HepG2 (cell line): ENCODE measurements around the gene C2orf74. TPM values are rescaled to one million over a fixed set of nuclear protein-coding genes. Genes with fewer than 3 reads are reported as not detected.
A peak's percentile ranks its signal among the peaks of the same experiment; 100 is the strongest.
"Not testable (repeated sequence)": the region's sequence is repeated elsewhere in the genome, so short reads cannot be mapped to it uniquely, and the experiment has no call there.

Experiments
- ATAC-seq: fragments of 200-7000 bp; cut with Tn5 transposase; 3 replicates; pipeline ENCODE4 v1.9.1; 2020; ENCODE audit warnings: mild to moderate bottlenecking, moderate library complexity
- BruUV-seq: library from RNA; stranded (reverse); fragments of 400-500 nt; replicated peaks from 2 replicates; lab custom pipeline; 2021; lab: Mats Ljungman, UMichigan
- CTCF ChIA-PET: fragments of 300-600 bp; formaldehyde crosslinking; extraction: SDS; loops from one replicate; lab custom pipeline; 2021; ENCODE audit warnings: low total read pairs, inconsistent platforms, low intra/inter-chr PET ratio; lab: Yijun Ruan, JAX
- POLR2A ChIA-PET: fragments of 350-600 bp; sonication (Branson Sonifier 250); formaldehyde crosslinking; loops from one replicate; lab custom pipeline; 2020; ENCODE audit warnings: antibody characterized with exemption, inconsistent platforms; lab: Yijun Ruan, JAX
- DNase-seq: peaks from one replicate; pipeline ENCODE4 v3.0.0-alpha.2; 2015; ENCODE audit warnings: low spot score
- FAIRE-seq: peaks from 3 replicates; lab custom pipeline; 2011; peaks lifted over from hg19 to GRCh38; lab: Jason Lieb, UNC
- H2AFZ ChIP-seq: one replicate; pipeline ENCODE4 v1.6.1; 2011; ENCODE audit warnings: low read length, inconsistent platforms
- H3K27ac ChIP-seq: fragments of 300-600 bp; 3 replicates; pipeline ENCODE4 v1.8.0; 2011; ENCODE audit warnings: mixed run types, mild to moderate bottlenecking, mixed read lengths, low read length, inconsistent platforms; ENCODE audit not compliant: insufficient read depth; ENCODE audit errors: extremely low read length
- H3K27me3 ChIP-seq, 2 experiments: fragments of 200-600 bp in 1 of 2; 2 replicates in 1 of 2; 3 replicates in 1 of 2; pipeline versions ENCODE4 v1.6.0 to v1.8.0; 2011; ENCODE audit warnings: low read length in 2 of 2, mild to moderate bottlenecking in 2 of 2, moderate library complexity in 2 of 2, inconsistent platforms in 1 of 2; ENCODE audit not compliant: insufficient read depth in 2 of 2, control insufficient read depth in 1 of 2
- H3K36me3 ChIP-seq, 2 experiments: fragments of 200-600 bp in 1 of 2; replicated peaks in 1 of 2; 2 replicates in 1 of 2; 3 replicates in 1 of 2; pipeline versions ENCODE4 v1.5.1 to v1.8.0; 2011; ENCODE audit warnings: low read length in 2 of 2, inconsistent platforms in 1 of 2; ENCODE audit not compliant: insufficient read depth in 2 of 2, control insufficient read depth in 1 of 2
- H3K4me1 ChIP-seq: 2 replicates; pipeline ENCODE4 v1.5.1; 2012; ENCODE audit warnings: low read length, inconsistent platforms; ENCODE audit not compliant: insufficient read depth
- H3K4me2 ChIP-seq: 2 replicates; pipeline ENCODE4 v1.6.0; 2011; ENCODE audit warnings: low read depth, low read length, inconsistent platforms
- H3K4me3 ChIP-seq, 3 experiments: fragments of 200-600 bp in 1 of 3; sonication (generic), shearing (Covaris generic) in 1 of 3; replicated peaks in 1 of 3; 2 replicates each; pipeline ENCODE4 v1.5.1; 2011 to 2016; ENCODE audit warnings: low read length in 3 of 3, inconsistent platforms in 2 of 3, low read depth in 2 of 3, mild to moderate bottlenecking in 2 of 3, control low read depth in 1 of 3, mixed read lengths in 1 of 3; ENCODE audit not compliant: insufficient read depth in 1 of 3
- H3K79me2 ChIP-seq: one replicate; pipeline ENCODE4 v1.6.1; 2011; ENCODE audit warnings: low read length, inconsistent platforms; ENCODE audit not compliant: insufficient read depth
- H3K9ac ChIP-seq: 2 replicates; pipeline ENCODE4 v1.6.0; 2011; ENCODE audit warnings: mild to moderate bottlenecking, low read depth, low read length, inconsistent platforms; ENCODE audit not compliant: insufficient read depth
- H3K9me3 ChIP-seq: 2 replicates; pipeline ENCODE4 v1.5.1; 2012; ENCODE audit warnings: mild to moderate bottlenecking, low read length
- H4K20me1 ChIP-seq: 2 replicates; pipeline ENCODE4 v1.6.0; 2011; ENCODE audit warnings: inconsistent platforms, mild to moderate bottlenecking, low read length, moderate library complexity; ENCODE audit not compliant: insufficient read depth
- SCMH1 ChIP-seq: sonication (generic); formaldehyde crosslinking; IDR thresholded peaks from 2 replicates; pipeline ENCODE4 v1.9.0; 2021; ENCODE audit warnings: missing genetic modification reagents, mild to moderate bottlenecking, borderline replicate concordance
- SMAD3 ChIP-seq: sonication (generic); formaldehyde crosslinking; IDR thresholded peaks from 2 replicates; pipeline ENCODE4 v1.4.0; 2020; ENCODE audit warnings: missing genetic modification reagents
- STAG1 ChIP-seq: sonication (generic); formaldehyde crosslinking; IDR thresholded peaks from 2 replicates; pipeline ENCODE4 v1.4.0; 2020; ENCODE audit warnings: missing genetic modification reagents
- TARDBP ChIP-seq: sonication (generic); formaldehyde crosslinking; IDR thresholded peaks from 2 replicates; pipeline ENCODE4 v1.8.0; 2022; ENCODE audit warnings: mild to moderate bottlenecking, missing genetic modification reagents
- TCF7 ChIP-seq: sonication (generic); IDR thresholded peaks from 2 replicates; pipeline ENCODE4 v1.6.1; 2016; ENCODE audit warnings: antibody characterized with exemption, low read depth
- TOPORS ChIP-seq: sonication (generic); formaldehyde crosslinking; IDR thresholded peaks from 2 replicates; pipeline ENCODE4 v1.8.0; 2023; ENCODE audit warnings: mild to moderate bottlenecking, missing genetic modification reagents
- ZNF317 ChIP-seq: sonication (generic); formaldehyde crosslinking; IDR thresholded peaks from 2 replicates; pipeline ENCODE4 v1.5.0; 2020; ENCODE audit warnings: mild to moderate bottlenecking, missing genetic modification reagents
- ZNF343 ChIP-seq: sonication (generic); formaldehyde crosslinking; IDR thresholded peaks from 2 replicates; pipeline ENCODE4 v1.4.0; 2020; ENCODE audit warnings: mild to moderate bottlenecking, missing genetic modification reagents
- ZNF44 ChIP-seq: sonication (generic); formaldehyde crosslinking; IDR thresholded peaks from 2 replicates; pipeline ENCODE4 v1.5.1; 2020; ENCODE audit warnings: mild to moderate bottlenecking, missing genetic modification reagents
- WGBS: methylation state at CpG from one replicate; pipeline ENCODE4 v1.1.6; 2017; ENCODE audit warnings: low lambda C conversion rate; 5-methylcytosine and 5-hydroxymethylcytosine counted together
- in situ Hi-C: cut with HindIII; loops from 2 replicates; pipeline ENCODE4 v1.10.0; 2017; ENCODE audit warnings: low pct_unique_long_range_greater_than_20kb; ENCODE audit not compliant: extremely low pct_ligation_motif_present
- intact Hi-C: fragments of 100-400 bp; cut with micrococcal nuclease; formaldehyde crosslinking; loops from one replicate; pipeline ENCODE4 v1.10.0; 2022; ENCODE audit not compliant: unreplicated experiment
- polyA plus RNA-seq, 8 experiments: library from polyadenylated mRNA; depleted of rRNA in 3 of 8; stranded (reverse) in 7 of 8; unstranded in 1 of 8; fragments of >200 nt; fragmentation: Illumina TruSeq in 4 of 8; extraction: Trizol in 4 of 8; gene quantifications; 2 replicates each; pipeline versions ENCODE4 v1.2.1 to v1.2.3, GENCODE V29; 2011 to 2016; ENCODE audit warnings: low read depth in 4 of 8, missing spikeins in 1 of 8, mixed read lengths in 1 of 8; ENCODE audit not compliant: insufficient read depth in 1 of 8
- total RNA-seq, 5 experiments: library from RNA; depleted of rRNA; stranded (reverse); fragments of >200 nt; fragmentation: Illumina TruSeq; extraction: Trizol; gene quantifications; 2 replicates each; pipeline ENCODE4 v1.2.3, GENCODE V29; 2016; ENCODE audit warnings: low read depth in 1 of 5
- TF ChIP-seq, protein P1 (sequence below): sonication (generic); formaldehyde crosslinking; IDR thresholded peaks from 2 replicates; pipeline ENCODE4 v1.5.0; 2020; ENCODE audit warnings: mild to moderate bottlenecking, missing genetic modification reagents, moderate library complexity
- TF ChIP-seq, protein P2 (sequence below), 2 experiments: sonication (generic) in 1 of 2; formaldehyde crosslinking in 1 of 2; IDR thresholded peaks; 2 replicates each; pipeline versions ENCODE4 v1.6.1 to v1.9.0; 2014 to 2022; ENCODE audit warnings: antibody characterized with exemption in 1 of 2, borderline replicate concordance in 1 of 2, inconsistent platforms in 1 of 2, low read depth in 1 of 2, missing genetic modification reagents in 1 of 2

C2orf74 gene
- total and polyA plus RNA-seq, 2 of the 13 experiments (the other 11 are each of a cell fraction or from before 2014, with no cell fraction given) = 10.6 to 13.8 TPM

- H3K4me3 ChIP-seq, H3K4me2 ChIP-seq, ATAC-seq, H3K4me1 ChIP-seq, DNase-seq, H3K27me3 ChIP-seq, FAIRE-seq, H3K27ac ChIP-seq, H4K20me1 ChIP-seq, H3K36me3 ChIP-seq, intact Hi-C loops, H3K79me2 ChIP-seq, CTCF ChIA-PET, H3K9me3 ChIP-seq, H2AFZ ChIP-seq, in situ Hi-C loops, H3K9ac ChIP-seq, BruUV-seq: not testable (repeated sequence)
- peak; percentile 97 for TF ChIP-seq ZNF317
- POLR2A ChIA-PET = interaction anchor here (1.3 kb wide), 1 partner anchor 17 kb away, joined by 4 read pairs; no protein-coding TSS in a partner anchor
- 93% methylated on average over 6 of the region's 6 CpGs for WGBS
Observed at GRCh38 chr2:61128122-61128521, 33.9 kb upstream of the C2orf74 start.

- POLR2A ChIA-PET = interaction anchor here (2.5 kb wide), 1 partner anchor 11 kb away, joined by 14 read pairs; no protein-coding TSS in a partner anchor
- Histone ChIP-seq H3K27ac (no peak overlapping the region), H2AFZ (no peak overlapping the region), H3K4me2 (no peak overlapping the region), H3K9me3 (no peaks in the 10 kb centered on the region), H3K4me1 (no peaks in the 10 kb centered on the region), H3K9ac (no peak overlapping the region), H3K36me3 (no peaks in the 10 kb centered on the region), H3K27me3 (no peaks in the 10 kb centered on the region), H3K79me2 (no peaks in the 10 kb centered on the region), H4K20me1 (no peaks in the 10 kb centered on the region), H3K4me3 (no peak overlapping the region)
- in situ Hi-C loops (no loop called here), intact Hi-C loops (no loop called here)
- FAIRE-seq (no peak), ATAC-seq (0 out of 3 replicates have a peak, but pooled peaks have one; percentile 22), DNase-seq (peak; percentile 4)
- 47% methylated on average over 4 of the region's 4 CpGs for WGBS
- no TSS peak for BruUV-seq
- CTCF ChIA-PET = no interaction called here
- TF ChIP-seq ZNF343 (CRISPR knock-in tag) (no peak), ZNF44 (no peak), TOPORS (no peak), STAG1 (CRISPR knock-in tag) (no peak), TARDBP (CRISPR knock-in tag) (no peak), SMAD3 (CRISPR knock-in tag) (no peak), TCF7 (no peak), SCMH1 (CRISPR knock-in tag) (no peak)
- TF ChIP-seq, protein P1, sequence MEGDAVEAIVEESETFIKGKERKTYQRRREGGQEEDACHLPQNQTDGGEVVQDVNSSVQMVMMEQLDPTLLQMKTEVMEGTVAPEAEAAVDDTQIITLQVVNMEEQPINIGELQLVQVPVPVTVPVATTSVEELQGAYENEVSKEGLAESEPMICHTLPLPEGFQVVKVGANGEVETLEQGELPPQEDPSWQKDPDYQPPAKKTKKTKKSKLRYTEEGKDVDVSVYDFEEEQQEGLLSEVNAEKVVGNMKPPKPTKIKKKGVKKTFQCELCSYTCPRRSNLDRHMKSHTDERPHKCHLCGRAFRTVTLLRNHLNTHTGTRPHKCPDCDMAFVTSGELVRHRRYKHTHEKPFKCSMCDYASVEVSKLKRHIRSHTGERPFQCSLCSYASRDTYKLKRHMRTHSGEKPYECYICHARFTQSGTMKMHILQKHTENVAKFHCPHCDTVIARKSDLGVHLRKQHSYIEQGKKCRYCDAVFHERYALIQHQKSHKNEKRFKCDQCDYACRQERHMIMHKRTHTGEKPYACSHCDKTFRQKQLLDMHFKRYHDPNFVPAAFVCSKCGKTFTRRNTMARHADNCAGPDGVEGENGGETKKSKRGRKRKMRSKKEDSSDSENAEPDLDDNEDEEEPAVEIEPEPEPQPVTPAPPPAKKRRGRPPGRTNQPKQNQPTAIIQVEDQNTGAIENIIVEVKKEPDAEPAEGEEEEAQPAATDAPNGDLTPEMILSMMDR (CRISPR knock-in tag) = no peak
- TF ChIP-seq, protein P2, sequence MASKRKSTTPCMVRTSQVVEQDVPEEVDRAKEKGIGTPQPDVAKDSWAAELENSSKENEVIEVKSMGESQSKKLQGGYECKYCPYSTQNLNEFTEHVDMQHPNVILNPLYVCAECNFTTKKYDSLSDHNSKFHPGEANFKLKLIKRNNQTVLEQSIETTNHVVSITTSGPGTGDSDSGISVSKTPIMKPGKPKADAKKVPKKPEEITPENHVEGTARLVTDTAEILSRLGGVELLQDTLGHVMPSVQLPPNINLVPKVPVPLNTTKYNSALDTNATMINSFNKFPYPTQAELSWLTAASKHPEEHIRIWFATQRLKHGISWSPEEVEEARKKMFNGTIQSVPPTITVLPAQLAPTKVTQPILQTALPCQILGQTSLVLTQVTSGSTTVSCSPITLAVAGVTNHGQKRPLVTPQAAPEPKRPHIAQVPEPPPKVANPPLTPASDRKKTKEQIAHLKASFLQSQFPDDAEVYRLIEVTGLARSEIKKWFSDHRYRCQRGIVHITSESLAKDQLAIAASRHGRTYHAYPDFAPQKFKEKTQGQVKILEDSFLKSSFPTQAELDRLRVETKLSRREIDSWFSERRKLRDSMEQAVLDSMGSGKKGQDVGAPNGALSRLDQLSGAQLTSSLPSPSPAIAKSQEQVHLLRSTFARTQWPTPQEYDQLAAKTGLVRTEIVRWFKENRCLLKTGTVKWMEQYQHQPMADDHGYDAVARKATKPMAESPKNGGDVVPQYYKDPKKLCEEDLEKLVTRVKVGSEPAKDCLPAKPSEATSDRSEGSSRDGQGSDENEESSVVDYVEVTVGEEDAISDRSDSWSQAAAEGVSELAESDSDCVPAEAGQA (IDR thresholded peaks at IDR 0.05; ENCODE audit: low read depth) = no peak
- TF ChIP-seq, protein P2 (CRISPR knock-in tag; IDR thresholded peaks at IDR 0.05; ENCODE audit: borderline replicate concordance) = no peak
Observed at GRCh38 chr2:61134141-61134540, 27.8 kb upstream of the C2orf74 start.
